Measurements from ENCODE around the gene SCGB3A1.

Gene SCGB3A1

DNA sequence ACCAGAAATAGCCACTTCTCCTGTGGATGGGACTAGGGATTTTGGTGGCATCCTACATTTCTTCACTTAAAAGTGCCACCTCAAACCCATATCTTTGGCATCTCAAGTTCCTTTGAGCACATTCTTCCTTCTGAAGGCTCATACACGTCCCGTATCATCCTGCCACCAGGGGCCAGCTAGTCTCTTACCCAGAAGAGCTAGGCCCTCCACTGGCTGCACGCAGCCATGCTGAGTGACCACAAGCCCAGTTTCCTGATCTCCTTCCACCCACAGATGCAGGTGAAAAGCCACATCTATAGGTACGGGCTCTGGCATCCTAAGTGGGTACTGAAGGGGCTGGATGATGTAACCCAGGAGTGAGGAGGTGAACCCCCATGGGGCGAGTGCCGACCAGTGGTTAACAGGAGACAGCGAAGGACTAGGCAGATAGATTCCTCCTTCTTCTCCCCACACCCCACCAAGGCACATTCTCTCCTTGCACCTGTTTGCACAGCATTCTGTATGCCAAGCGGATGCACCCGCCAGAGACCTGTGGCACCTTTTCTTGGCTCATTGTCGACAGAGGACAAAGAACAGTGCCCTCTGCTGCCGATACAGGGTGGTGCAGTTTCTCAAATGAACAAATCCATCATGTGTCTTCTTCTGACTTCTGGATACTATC lies 14.4 kb upstream of the SCGB3A1 start:
- Histone ChIP-seq H2BK120ac (ENCODE audit: insufficient read depth, low read length, poor library complexity) (no peak overlapping the region), H3K36me3 (ENCODE audit: control insufficient read depth in 1 of 2, insufficient read depth in 2 of 2, low read length in 2 of 2) (no peaks in the 10 kb centered on the region), H3K4me1 (ENCODE audit: control insufficient read depth in 1 of 2, insufficient read depth in 2 of 2, low read length in 2 of 2) (no peaks in the 10 kb centered on the region), H3K18ac (ENCODE audit: low read length) (no peak overlapping the region), H3K14ac (ENCODE audit: low read length) (no peak overlapping the region), H2BK5ac (ENCODE audit: low read depth, low read length, poor library complexity) (no peak overlapping the region), H4K91ac (ENCODE audit: low read depth, low read length) (no peak overlapping the region), H3K9me3 (ENCODE audit: insufficient read depth, low read depth, low read length) (no peaks in the 10 kb centered on the region), H3K27me3 (ENCODE audit: insufficient read depth, low read length) (no peaks in the 10 kb centered on the region), H3K79me2 (ENCODE audit: control insufficient read depth, insufficient read depth, low read length, poor library complexity) (no peaks in the 10 kb centered on the region), H4K8ac (ENCODE audit: low read depth, low read length) (no peak overlapping the region), H3K4ac (ENCODE audit: low read depth, low read length) (no peak overlapping the region), H3K27ac (ENCODE audit: low read depth, low read length) (no peak overlapping the region), H4K12ac (ENCODE audit: low read depth, low read length) (no peak overlapping the region), H2AK5ac (ENCODE audit: low read length) (no peak overlapping the region), H3K79me1 (ENCODE audit: low read length) (no peaks in the 10 kb centered on the region), H2BK12ac (ENCODE audit: low read length) (no peak overlapping the region), H3K23ac (ENCODE audit: low read length) (no peak overlapping the region), H3K4me3 (ENCODE audit: low read depth, low read length) (no peak overlapping the region), H2AFZ (ENCODE audit: insufficient read depth, low read length, poor library complexity) (no peak overlapping the region), H3K9ac (ENCODE audit: low read length) (no peak overlapping the region), H3K4me2 (ENCODE audit: low read length) (no peak overlapping the region)
- WGBS (ENCODE audit: extremely low coverage, insufficient coverage, insufficient read length), result no CpG with 5 or more reads among the region's 11 CpGs
- peak; percentile 66 to 89 for DNase-seq

DNA sequence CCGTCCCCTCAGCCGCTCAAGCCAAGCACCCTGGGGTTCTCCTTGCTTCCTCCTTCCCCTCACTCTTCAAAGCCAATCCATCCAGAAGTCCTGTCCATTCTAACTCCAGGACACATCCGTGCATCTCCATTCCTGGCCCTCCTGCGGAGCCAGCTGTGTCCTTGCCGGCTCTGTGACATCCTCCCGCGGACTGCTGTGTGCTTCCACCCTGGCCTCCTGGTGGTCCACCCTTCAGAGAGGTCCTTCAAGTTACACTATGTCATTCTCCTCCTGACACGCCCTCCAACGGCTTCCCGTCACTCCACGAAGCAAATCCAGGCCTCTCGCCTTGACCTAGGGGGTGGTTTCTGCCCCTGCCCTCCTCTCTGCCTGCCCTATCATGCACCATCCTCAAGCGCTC lies 13.0 kb upstream of the SCGB3A1 start:
- Histone ChIP-seq H3K79me1 (ENCODE audit: low read length) (no peaks in the 10 kb centered on the region), H3K4me1 (ENCODE audit: control insufficient read depth in 1 of 2, insufficient read depth in 2 of 2, low read length in 2 of 2) (no peaks in the 10 kb centered on the region), H3K79me2 (ENCODE audit: control insufficient read depth, insufficient read depth, low read length, poor library complexity) (no peaks in the 10 kb centered on the region), H3K9me3 (ENCODE audit: insufficient read depth, low read depth, low read length) (peaks cover 2% of the 10 kb centered on the region), H2BK12ac (ENCODE audit: low read length) (no peak overlapping the region), H4K8ac (ENCODE audit: low read depth, low read length) (no peak overlapping the region), H3K23ac (ENCODE audit: low read length) (no peak overlapping the region), H3K4ac (ENCODE audit: low read depth, low read length) (no peak overlapping the region), H4K12ac (ENCODE audit: low read depth, low read length) (no peak overlapping the region), H3K36me3 (ENCODE audit: control insufficient read depth in 1 of 2, insufficient read depth in 2 of 2, low read length in 2 of 2) (no peaks in the 10 kb centered on the region), H2AFZ (ENCODE audit: insufficient read depth, low read length, poor library complexity) (no peak overlapping the region), H3K4me3 (ENCODE audit: low read depth, low read length) (no peak overlapping the region), H3K18ac (ENCODE audit: low read length) (no peak overlapping the region), H3K14ac (ENCODE audit: low read length) (no peak overlapping the region), H2BK120ac (ENCODE audit: insufficient read depth, low read length, poor library complexity) (no peak overlapping the region), H3K27me3 (ENCODE audit: insufficient read depth, low read length) (no peaks in the 10 kb centered on the region), H4K91ac (ENCODE audit: low read depth, low read length) (no peak overlapping the region), H2BK5ac (ENCODE audit: low read depth, low read length, poor library complexity) (no peak overlapping the region), H3K4me2 (ENCODE audit: low read length) (no peak overlapping the region), H3K27ac (ENCODE audit: low read depth, low read length) (no peak overlapping the region), H3K9ac (ENCODE audit: low read length) (no peak overlapping the region), H2AK5ac (ENCODE audit: low read length) (no peak overlapping the region)
- no CpG with 5 or more reads among the region's 13 CpGs for WGBS (ENCODE audit: extremely low coverage, insufficient coverage, insufficient read length)
- DNase-seq, result no peak

DNA sequence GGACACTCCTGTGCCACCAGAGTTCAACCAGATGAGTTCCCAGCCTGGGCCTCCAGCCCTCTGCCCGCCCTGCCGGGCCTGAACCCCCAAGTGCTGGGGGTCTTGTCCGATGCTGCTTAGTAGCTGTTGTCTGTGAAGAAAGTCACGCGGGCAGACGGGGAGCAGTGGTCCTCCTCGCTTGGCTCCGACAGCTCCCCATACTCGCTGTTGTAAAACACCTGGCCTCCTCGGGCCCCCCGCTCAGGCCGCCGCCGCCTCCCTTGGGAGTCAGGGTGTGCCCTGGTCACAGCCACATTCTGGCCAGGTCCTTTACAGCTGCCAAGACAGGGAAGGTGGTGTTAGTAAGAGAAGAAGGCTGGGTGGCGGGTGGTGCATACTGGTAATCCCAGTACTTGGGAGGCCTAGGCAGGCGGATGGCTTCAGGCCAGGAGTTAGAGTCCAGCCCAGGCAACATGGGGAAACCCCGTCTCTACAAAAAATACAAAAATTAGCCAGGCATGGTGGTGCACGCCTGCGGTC lies 11.8 kb upstream of the SCGB3A1 start:
- Histone ChIP-seq H3K4me3 (ENCODE audit: low read depth, low read length) (no peak overlapping the region), H3K4ac (ENCODE audit: low read depth, low read length) (no peak overlapping the region), H2BK5ac (ENCODE audit: low read depth, low read length, poor library complexity) (no peak overlapping the region), H4K12ac (ENCODE audit: low read depth, low read length) (no peak overlapping the region), H2AK5ac (ENCODE audit: low read length) (no peak overlapping the region), H3K27me3 (ENCODE audit: insufficient read depth, low read length) (no peaks in the 10 kb centered on the region), H4K91ac (ENCODE audit: low read depth, low read length) (no peak overlapping the region), H3K9me3 (ENCODE audit: insufficient read depth, low read depth, low read length) (peaks cover 2% of the 10 kb centered on the region), H3K79me2 (ENCODE audit: control insufficient read depth, insufficient read depth, low read length, poor library complexity) (no peaks in the 10 kb centered on the region), H3K23ac (ENCODE audit: low read length) (no peak overlapping the region), H2BK12ac (ENCODE audit: low read length) (no peak overlapping the region), H3K9ac (ENCODE audit: low read length) (no peak overlapping the region), H3K79me1 (ENCODE audit: low read length) (no peaks in the 10 kb centered on the region), H3K4me1 (ENCODE audit: control insufficient read depth in 1 of 2, insufficient read depth in 2 of 2, low read length in 2 of 2) (no peaks in the 10 kb centered on the region), H3K27ac (ENCODE audit: low read depth, low read length) (no peak overlapping the region), H2BK120ac (ENCODE audit: insufficient read depth, low read length, poor library complexity) (no peak overlapping the region), H4K8ac (ENCODE audit: low read depth, low read length) (no peak overlapping the region), H3K36me3 (ENCODE audit: control insufficient read depth in 1 of 2, insufficient read depth in 2 of 2, low read length in 2 of 2) (no peaks in the 10 kb centered on the region), H3K14ac (ENCODE audit: low read length) (no peak overlapping the region), H3K4me2 (ENCODE audit: low read length) (no peak overlapping the region), H2AFZ (ENCODE audit: insufficient read depth, low read length, poor library complexity) (no peak overlapping the region), H3K18ac (ENCODE audit: low read length) (no peak overlapping the region)
- WGBS (ENCODE audit: extremely low coverage, insufficient coverage, insufficient read length), result no CpG with 5 or more reads among the region's 19 CpGs
- DNase-seq, result no peak

DNA sequence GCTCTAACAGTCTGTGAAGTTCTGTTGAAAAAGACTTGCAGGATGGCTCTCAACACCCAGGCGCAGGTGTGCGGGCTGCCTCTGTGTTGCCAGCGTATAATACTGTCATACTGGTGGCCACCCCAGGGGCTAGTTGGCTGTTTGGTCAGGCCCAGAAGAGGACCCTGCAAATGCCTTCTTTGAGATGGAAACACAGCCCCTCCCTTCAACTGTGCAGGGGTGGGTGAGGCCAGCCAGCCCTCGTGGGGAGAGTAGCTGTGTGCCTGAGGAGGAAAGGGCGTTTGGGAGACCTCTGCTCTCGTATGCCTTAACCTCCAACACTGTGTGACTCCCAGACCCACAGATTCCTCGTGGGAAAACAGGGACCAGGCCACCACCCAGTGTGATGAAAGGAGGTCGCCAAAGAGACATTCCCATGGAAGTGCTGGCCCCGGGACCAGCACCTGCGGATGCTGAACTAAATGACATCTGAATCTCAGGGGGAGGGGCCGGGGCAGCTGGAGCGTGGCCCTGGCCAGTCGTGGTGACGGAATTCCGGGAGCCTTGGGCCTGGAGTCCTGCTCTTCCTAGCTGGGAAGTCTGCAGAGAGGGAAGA lies 11.3 kb upstream of the SCGB3A1 start:
- no peaks in the 10 kb centered on the region for H3K79me1 ChIP-seq (ENCODE audit: low read length)
- no peak overlapping the region for H3K23ac ChIP-seq (ENCODE audit: low read length)
- H3K27me3 ChIP-seq (ENCODE audit: insufficient read depth, low read length), result no peaks in the 10 kb centered on the region
- H3K79me2 ChIP-seq (ENCODE audit: control insufficient read depth, insufficient read depth, low read length, poor library complexity), result no peaks in the 10 kb centered on the region
- H2BK5ac ChIP-seq (ENCODE audit: low read depth, low read length, poor library complexity), result no peak overlapping the region
- no peaks in the 10 kb centered on the region for H3K36me3 ChIP-seq (ENCODE audit: control insufficient read depth in 1 of 2, insufficient read depth in 2 of 2, low read length in 2 of 2)
- no peak for DNase-seq
- WGBS (ENCODE audit: extremely low coverage, insufficient coverage, insufficient read length), result no CpG with 5 or more reads among the region's 15 CpGs
- no peak overlapping the region for H3K4me3 ChIP-seq (ENCODE audit: low read depth, low read length)
- no peak overlapping the region for H2BK12ac ChIP-seq (ENCODE audit: low read length)
- H3K14ac ChIP-seq (ENCODE audit: low read length), result no peak overlapping the region
- H3K4me1 ChIP-seq (ENCODE audit: control insufficient read depth in 1 of 2, insufficient read depth in 2 of 2, low read length in 2 of 2), result no peaks in the 10 kb centered on the region
- no peak overlapping the region for H2BK120ac ChIP-seq (ENCODE audit: insufficient read depth, low read length, poor library complexity)
- no peak overlapping the region for H3K4ac ChIP-seq (ENCODE audit: low read depth, low read length)
- no peak overlapping the region for H4K91ac ChIP-seq (ENCODE audit: low read depth, low read length)
- H3K27ac ChIP-seq (ENCODE audit: low read depth, low read length), result no peak overlapping the region
- no peak overlapping the region for H4K8ac ChIP-seq (ENCODE audit: low read depth, low read length)
- no peak overlapping the region for H3K18ac ChIP-seq (ENCODE audit: low read length)
- peaks cover 2% of the 10 kb centered on the region for H3K9me3 ChIP-seq (ENCODE audit: insufficient read depth, low read depth, low read length)
- H2AFZ ChIP-seq (ENCODE audit: insufficient read depth, low read length, poor library complexity), result no peak overlapping the region
- no peak overlapping the region for H2AK5ac ChIP-seq (ENCODE audit: low read length)
- H3K4me2 ChIP-seq (ENCODE audit: low read length), result no peak overlapping the region
- no peak overlapping the region for H4K12ac ChIP-seq (ENCODE audit: low read depth, low read length)
- no peak overlapping the region for H3K9ac ChIP-seq (ENCODE audit: low read length)
